K562 (cell line): ENCODE data around the gene PLCB1. TPM values are rescaled to one million over a fixed set of nuclear protein-coding genes. Genes with fewer than 3 reads are reported as not detected.

ENCODE experiments used
- ATAC-seq: fragments of 200-7000 bp; cut with Tn5 transposase; 3 replicates; pipeline ENCODE4 v1.9.1; 2020; ENCODE audit warnings: moderate library complexity
- BruUV-seq: library from RNA; stranded (reverse); fragments of 400-500 nt; replicated peaks from 2 replicates; lab custom pipeline; 2021; lab: Mats Ljungman, UMichigan
- CTCF ChIA-PET: fragments of 300-600 bp; formaldehyde crosslinking; extraction: SDS; loops from one replicate; lab custom pipeline; 2021; ENCODE audit warnings: low intra/inter-chr PET ratio; lab: Yijun Ruan, JAX
- POLR2A ChIA-PET: fragments of 300-600, 350-650 bp; sonication (Branson Sonifier 250); formaldehyde crosslinking; extraction: SDS; loops from one replicate; lab custom pipeline; 2021; ENCODE audit warnings: antibody characterized with exemption, inconsistent platforms; lab: Yijun Ruan, JAX
- DNase-seq, 4 experiments: peaks; one replicate each; pipeline versions ENCODE4 v3.0.0 to v3.0.0-alpha.2; 2011 to 2018; ENCODE audit warnings: low spot score in 3 of 4, mixed read lengths in 3 of 4; ENCODE audit errors: extremely low read depth in 1 of 4
- FAIRE-seq: peaks from 2 replicates; lab custom pipeline; 2011; peaks lifted over from hg19 to GRCh38; lab: Jason Lieb, UNC
- H2AFZ ChIP-seq: 2 replicates; pipeline ENCODE4 v1.6.0; 2011; ENCODE audit warnings: low read depth, low read length, control low read depth, inconsistent platforms
- H3K27ac ChIP-seq: fragments of 200-600 bp; 3 replicates; pipeline ENCODE4 v1.8.0; 2011; ENCODE audit warnings: low read depth, mild to moderate bottlenecking, control low read depth, inconsistent platforms, low read length, moderate library complexity, mixed read lengths; ENCODE audit errors: extremely low read depth
- H3K27me3 ChIP-seq, 2 experiments: fragments of 300-600 bp in 1 of 2; 2 replicates in 1 of 2; 3 replicates in 1 of 2; pipeline versions ENCODE4 v1.6.0 to v1.8.0; 2011; ENCODE audit warnings: inconsistent platforms in 2 of 2, low read length in 2 of 2, mild to moderate bottlenecking in 1 of 2, mixed read lengths in 1 of 2, moderate library complexity in 1 of 2; ENCODE audit not compliant: control insufficient read depth in 2 of 2, insufficient read depth in 2 of 2
- H3K36me3 ChIP-seq: fragments of 300-600 bp; 3 replicates; pipeline ENCODE4 v1.8.0; 2011; ENCODE audit warnings: mild to moderate bottlenecking, low read length, inconsistent platforms; ENCODE audit not compliant: control insufficient read depth, insufficient read depth
- H3K4me1 ChIP-seq, 2 experiments: fragments of 200-600 bp in 1 of 2; replicated peaks in 1 of 2; 2 replicates in 1 of 2; 3 replicates in 1 of 2; pipeline versions ENCODE4 v1.5.1 to v1.8.0; 2011; ENCODE audit warnings: inconsistent platforms in 2 of 2, low read length in 2 of 2, mild to moderate bottlenecking in 1 of 2, mixed read lengths in 1 of 2, moderate library complexity in 1 of 2; ENCODE audit not compliant: control insufficient read depth in 2 of 2, insufficient read depth in 2 of 2
- H3K4me2 ChIP-seq: 2 replicates; pipeline ENCODE4 v1.6.1; 2011; ENCODE audit warnings: low read length, control low read depth, inconsistent platforms, mixed read lengths; ENCODE audit not compliant: insufficient read depth
- H3K4me3 ChIP-seq: fragments of 200-600 bp; sonication (generic), shearing (Covaris generic); 2 replicates; pipeline ENCODE4 v1.5.1; 2016; ENCODE audit warnings: control low read depth, inconsistent platforms
- H3K79me2 ChIP-seq: fragments of 200-600 bp; 3 replicates; pipeline ENCODE4 v1.8.0; 2011; ENCODE audit warnings: low read length, inconsistent platforms; ENCODE audit not compliant: control insufficient read depth, insufficient read depth
- H3K9ac ChIP-seq, 2 experiments: 2 replicates each; pipeline versions ENCODE4 v1.6.0 to v1.6.1; 2011; ENCODE audit warnings: low read depth in 2 of 2, low read length in 2 of 2, control low read depth in 1 of 2, inconsistent platforms in 1 of 2, mild to moderate bottlenecking in 1 of 2, mixed read lengths in 1 of 2; ENCODE audit not compliant: insufficient read depth in 1 of 2
- H3K9me1 ChIP-seq: one replicate; pipeline ENCODE4 v1.6.0; 2011; ENCODE audit warnings: inconsistent platforms, mild to moderate bottlenecking, low read length, moderate library complexity; ENCODE audit not compliant: control insufficient read depth, insufficient read depth
- H3K9me3 ChIP-seq: replicated peaks from 2 replicates; pipeline ENCODE4 v1.5.1; 2011; ENCODE audit warnings: low read depth, low read length, inconsistent platforms; ENCODE audit not compliant: control insufficient read depth, insufficient read depth
- H4K20me1 ChIP-seq: replicated peaks from 2 replicates; pipeline ENCODE4 v1.6.1; 2011; ENCODE audit warnings: low read length, inconsistent platforms, mixed read lengths; ENCODE audit not compliant: control insufficient read depth, insufficient read depth
- ADNP ChIP-seq: fragments of 200-800 bp; sonication (Bioruptor generic); IDR thresholded peaks from 2 replicates; pipeline ENCODE4 v1.6.1; 2016; ENCODE audit warnings: missing genetic modification characterization, missing compliant biosample characterization
- CCAR2 ChIP-seq: fragments of 200-400 bp; formaldehyde crosslinking; IDR thresholded peaks from 2 replicates; pipeline ENCODE4 v1.6.1; 2017; ENCODE audit warnings: mild to moderate bottlenecking, low read depth, low read length
- CEBPG ChIP-seq, 3 experiments: fragments of 200-800 bp in 1 of 3; sonication (Bioruptor generic) in 1 of 3; sonication (generic) in 1 of 3; formaldehyde crosslinking in 1 of 3; IDR thresholded peaks in 2 of 3; conservative IDR thresholded peaks in 1 of 3; 2 replicates each; pipeline versions ENCODE4 v1.6.1 to v1.8.0; 2016 to 2022; ENCODE audit warnings: missing compliant biosample characterization in 2 of 3, missing genetic modification characterization in 2 of 3, mild to moderate bottlenecking in 1 of 3, missing genetic modification reagents in 1 of 3
- CHD1 ChIP-seq: fragments of 200-600 bp; sonication (generic); IDR thresholded peaks from one replicate; pipeline ENCODE4 v1.6.1; 2012; ENCODE audit warnings: mild to moderate bottlenecking, moderate library complexity, low read length, inconsistent platforms
- DPF2 ChIP-seq: fragments of 450-650 bp; IDR thresholded peaks from 2 replicates; pipeline ENCODE4 v1.6.1; 2016
- GATA2 ChIP-seq: sonication (generic); formaldehyde crosslinking; IDR thresholded peaks from 2 replicates; pipeline ENCODE4 v1.4.0; 2020; ENCODE audit warnings: mild to moderate bottlenecking, missing genetic modification reagents
- HEY1 ChIP-seq: fragments of 250-450 bp; sonication (Bioruptor Pico); IDR thresholded peaks from 2 replicates; pipeline ENCODE4 v1.5.0; 2020; ENCODE audit warnings: mild to moderate bottlenecking, moderate library complexity, borderline replicate concordance
- KDM4B ChIP-seq, 2 experiments: fragments of 450-650 bp in 1 of 2; sonication (generic) in 1 of 2; IDR thresholded peaks; 2 replicates each; pipeline ENCODE4 v1.6.1; 2016 to 2017; ENCODE audit warnings: borderline replicate concordance in 2 of 2, antibody characterized with exemption in 1 of 2, low read depth in 1 of 2, mild to moderate bottlenecking in 1 of 2
- MCM5 ChIP-seq: fragments of 450-650 bp; IDR thresholded peaks from 2 replicates; pipeline ENCODE4 v1.6.1; 2016; ENCODE audit warnings: low read depth
- NRF1 ChIP-seq, 2 experiments: fragments of 450-650 bp; IDR thresholded peaks in 1 of 2; conservative IDR thresholded peaks in 1 of 2; 2 replicates each; pipeline ENCODE4 v1.6.1; 2014; ENCODE audit warnings: mild to moderate bottlenecking in 2 of 2
- SMAD3 ChIP-seq: fragments of 450-650 bp; formaldehyde crosslinking; conservative IDR thresholded peaks from 2 replicates; pipeline ENCODE4 v1.4.0; 2020; ENCODE audit warnings: mild to moderate bottlenecking
- SMARCC2 ChIP-seq: fragments of 450-650 bp; IDR thresholded peaks from 2 replicates; pipeline ENCODE4 v1.6.1; 2017; ENCODE audit warnings: antibody characterized with exemption, moderate library complexity, mild to moderate bottlenecking, low read depth
- SNRNP70 ChIP-seq: fragments of 200-400 bp; formaldehyde crosslinking; optimal IDR thresholded peaks from 2 replicates; pipeline ENCODE3; 2017; ENCODE audit warnings: low read depth, low read length
- U2AF1 ChIP-seq: fragments of 200-400 bp; formaldehyde crosslinking; optimal IDR thresholded peaks from 2 replicates; pipeline ENCODE3; 2017; ENCODE audit warnings: mild to moderate bottlenecking, low read depth, low read length, moderate library complexity
- ZNF507 ChIP-seq: conservative IDR thresholded peaks from 2 replicates; pipeline ENCODE4 v1.6.1; 2017; ENCODE audit warnings: missing genetic modification characterization, missing compliant biosample characterization
- ZSCAN32 ChIP-seq: fragments of 450-650 bp; formaldehyde crosslinking; IDR thresholded peaks from 2 replicates; pipeline ENCODE4 v1.4.0; 2020; ENCODE audit warnings: mild to moderate bottlenecking, moderate library complexity
- WGBS: fragments of 100-300 bp; shearing (Covaris generic); methylation state at CpG from one replicate; pipeline ENCODE4 v1.1.6; 2016; ENCODE audit warnings: low coverage, mixed read lengths; ENCODE audit not compliant: insufficient coverage; ENCODE audit errors: missing lambda C conversion rate; 5-methylcytosine and 5-hydroxymethylcytosine counted together
- in situ Hi-C: fragments of 300-500 bp; cut with MboI; formaldehyde crosslinking; loops from 4 replicates; pipeline ENCODE4 v1.15.0; 2018; ENCODE audit warnings: inconsistent platforms, mixed read lengths
- intact Hi-C: fragments of 100-400 bp; cut with micrococcal nuclease; formaldehyde crosslinking; loops from 2 replicates; pipeline ENCODE4 v1.14.2; 2022
- polyA plus RNA-seq, 8 experiments: library from polyadenylated mRNA; depleted of rRNA in 4 of 8; stranded (reverse) in 5 of 8; unstranded in 3 of 8; fragments of >200 nt; fragmentation: Nextera tagmentation in 2 of 8; fragmentation: Illumina TruSeq in 1 of 8; extraction: Ambion mirVana in 2 of 8; extraction: Trizol in 1 of 8; gene quantifications; 2 replicates each; pipeline versions ENCODE4 v1.2.1 to v1.2.3, GENCODE V29; 2011 to 2014; ENCODE audit warnings: inconsistent platforms in 1 of 8, missing spikeins in 1 of 8
- total RNA-seq, 7 experiments: library from RNA; depleted of rRNA in 6 of 7; stranded (reverse); fragments of >200 nt in 6 of 7; fragmentation: Illumina TruSeq in 2 of 7; extraction: Trizol in 2 of 7; gene quantifications; 2 replicates each; pipeline versions ENCODE4 v1.2.1 to v1.2.3, GENCODE V29; 2011 to 2021; ENCODE audit warnings: low replicate concordance in 1 of 7
- TF ChIP-seq, protein P1 (sequence below), 2 experiments: fragments of 450-650 bp; IDR thresholded peaks; 2 replicates each; pipeline ENCODE4 v1.6.1; 2016
- TF ChIP-seq, protein P2 (sequence below): IDR thresholded peaks from 2 replicates; pipeline ENCODE4 v1.6.1; 2011; ENCODE audit warnings: borderline replicate concordance, low read depth, mild to moderate bottlenecking, moderate library complexity, low read length; ENCODE audit not compliant: insufficient read depth, poor library complexity, severe bottlenecking

Gene PLCB1
- total and polyA plus RNA-seq, 9 of the 15 experiments (the other 6 are each of a cell fraction or from before 2014, with no cell fraction given): 0.34 to 3.1 (median 1.3) TPM

DNA sequence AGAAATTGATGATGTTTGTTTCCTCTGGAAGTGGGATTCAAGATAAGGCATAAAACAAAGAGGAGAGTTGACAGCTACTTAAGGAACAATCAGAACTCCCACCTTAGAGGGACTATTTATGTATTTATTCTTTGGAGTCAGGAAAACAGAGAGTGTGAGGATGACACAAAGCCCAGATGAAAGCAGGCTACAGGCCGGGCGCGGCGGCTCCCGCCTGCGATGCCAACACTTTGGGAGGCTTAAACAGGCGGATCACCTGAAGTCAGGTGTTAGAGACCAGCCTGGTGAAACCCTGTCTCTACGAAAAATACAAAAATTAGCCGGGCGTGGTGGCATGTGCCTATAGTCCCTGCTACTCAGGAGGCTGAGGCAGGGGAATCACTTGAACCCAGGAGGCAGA is 543.8 kb downstream of the PLCB1 start (continued):
- TF ChIP-seq, protein P1, sequence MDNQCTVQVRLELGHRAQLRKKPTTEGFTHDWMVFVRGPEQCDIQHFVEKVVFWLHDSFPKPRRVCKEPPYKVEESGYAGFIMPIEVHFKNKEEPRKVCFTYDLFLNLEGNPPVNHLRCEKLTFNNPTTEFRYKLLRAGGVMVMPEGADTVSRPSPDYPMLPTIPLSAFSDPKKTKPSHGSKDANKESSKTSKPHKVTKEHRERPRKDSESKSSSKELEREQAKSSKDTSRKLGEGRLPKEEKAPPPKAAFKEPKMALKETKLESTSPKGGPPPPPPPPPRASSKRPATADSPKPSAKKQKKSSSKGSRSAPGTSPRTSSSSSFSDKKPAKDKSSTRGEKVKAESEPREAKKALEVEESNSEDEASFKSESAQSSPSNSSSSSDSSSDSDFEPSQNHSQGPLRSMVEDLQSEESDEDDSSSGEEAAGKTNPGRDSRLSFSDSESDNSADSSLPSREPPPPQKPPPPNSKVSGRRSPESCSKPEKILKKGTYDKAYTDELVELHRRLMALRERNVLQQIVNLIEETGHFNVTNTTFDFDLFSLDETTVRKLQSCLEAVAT (IDR thresholded peaks at IDR 0.05): no peak
- TF ChIP-seq KDM4B (IDR thresholded peaks at IDR 0.05; ENCODE audit: borderline replicate concordance in 2 of 2, low read depth in 1 of 2): no peak
- TF ChIP-seq MCM5: no peak
- TF ChIP-seq CHD1: no peak
- TF ChIP-seq ZSCAN32 (CRISPR knock-in tag): no peak
- TF ChIP-seq DPF2: no peak
- TF ChIP-seq HEY1: no peak
- no peak for TF ChIP-seq NRF1 (conservative IDR thresholded peaks at IDR 0.05 in 1 of 2, IDR thresholded peaks at IDR 0.05 in 1 of 2)

DNA sequence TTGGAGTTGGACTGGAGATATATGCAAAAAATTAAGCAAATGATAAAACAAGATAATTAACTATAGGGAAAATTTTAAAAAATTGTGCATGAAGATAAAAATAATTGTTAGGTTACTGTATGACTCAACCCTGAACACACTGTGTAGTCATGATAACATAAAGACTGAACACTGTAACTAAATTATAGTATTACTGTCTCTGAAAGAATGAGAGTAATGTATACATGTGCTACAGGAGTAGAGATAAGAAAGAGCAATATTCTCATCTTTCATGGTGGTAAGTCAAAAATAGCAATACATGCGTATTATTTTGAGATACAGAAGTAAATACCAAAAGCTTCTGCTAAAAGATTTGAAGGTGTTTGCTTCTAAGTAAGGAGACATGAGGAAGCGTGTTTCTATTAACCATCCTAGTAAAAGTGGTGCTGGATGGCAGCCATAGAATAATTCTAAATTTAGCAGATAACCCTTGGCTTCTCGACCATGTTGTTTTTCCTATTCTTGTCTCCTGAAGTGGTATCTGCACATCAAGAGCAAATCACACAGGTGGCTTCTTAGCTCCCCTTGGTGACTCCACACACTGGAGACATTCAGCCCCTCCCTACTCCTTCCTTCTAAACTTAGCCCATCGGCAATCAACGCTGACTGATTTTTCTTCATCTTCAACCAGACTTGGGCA is 546.2 kb downstream of the PLCB1 start:
- ATAC-seq (no peak), DNase-seq (no peak), FAIRE-seq (no peak)
- WGBS: 0% methylated on average over 5 of the region's 5 CpGs
- Histone ChIP-seq H3K36me3 (no peaks in the 10 kb centered on the region), H3K27ac (no peak overlapping the region), H4K20me1 (no peaks in the 10 kb centered on the region), H3K27me3 (no peaks in the 10 kb centered on the region), H3K9me3 (no peaks in the 10 kb centered on the region), H3K9me1 (no peaks in the 10 kb centered on the region), H3K79me2 (no peaks in the 10 kb centered on the region), H3K9ac (no peak overlapping the region), H3K4me1 (no peaks in the 10 kb centered on the region), H3K4me3 (no peak overlapping the region), H2AFZ (no peak overlapping the region), H3K4me2 (no peak overlapping the region)
- intact Hi-C loops (no loop called here), in situ Hi-C loops (no loop called here)
- no peak for TF ChIP-seq ADNP (tag)
- TF ChIP-seq CEBPG (CRISPR knock-in tag; IDR thresholded peaks at IDR 0.05): no peak
- no peak for TF ChIP-seq CEBPG (tag; conservative IDR thresholded peaks at IDR 0.05 in 1 of 2, IDR thresholded peaks at IDR 0.05 in 1 of 2)
- no peak for TF ChIP-seq SMAD3 (CRISPR knock-in tag)
- TF ChIP-seq SNRNP70: no peak
- no peak for TF ChIP-seq DPF2
- TF ChIP-seq GATA2 (CRISPR knock-in tag): no peak
- no peak for TF ChIP-seq ZNF507 (tag)
- no peak for TF ChIP-seq SMARCC2
- TF ChIP-seq, protein P2, sequence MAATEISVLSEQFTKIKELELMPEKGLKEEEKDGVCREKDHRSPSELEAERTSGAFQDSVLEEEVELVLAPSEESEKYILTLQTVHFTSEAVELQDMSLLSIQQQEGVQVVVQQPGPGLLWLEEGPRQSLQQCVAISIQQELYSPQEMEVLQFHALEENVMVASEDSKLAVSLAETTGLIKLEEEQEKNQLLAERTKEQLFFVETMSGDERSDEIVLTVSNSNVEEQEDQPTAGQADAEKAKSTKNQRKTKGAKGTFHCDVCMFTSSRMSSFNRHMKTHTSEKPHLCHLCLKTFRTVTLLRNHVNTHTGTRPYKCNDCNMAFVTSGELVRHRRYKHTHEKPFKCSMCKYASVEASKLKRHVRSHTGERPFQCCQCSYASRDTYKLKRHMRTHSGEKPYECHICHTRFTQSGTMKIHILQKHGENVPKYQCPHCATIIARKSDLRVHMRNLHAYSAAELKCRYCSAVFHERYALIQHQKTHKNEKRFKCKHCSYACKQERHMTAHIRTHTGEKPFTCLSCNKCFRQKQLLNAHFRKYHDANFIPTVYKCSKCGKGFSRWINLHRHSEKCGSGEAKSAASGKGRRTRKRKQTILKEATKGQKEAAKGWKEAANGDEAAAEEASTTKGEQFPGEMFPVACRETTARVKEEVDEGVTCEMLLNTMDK: no peak
- TF ChIP-seq U2AF1: no peak
- TF ChIP-seq CCAR2: no peak
- BruUV-seq: no TSS peak
- POLR2A ChIA-PET: no interaction called here
- CTCF ChIA-PET: no interaction called here
